Heart left ventricle (tissue), 16 donors: Measurements from ENCODE around the gene KANSL1. TPM values are rescaled to one million over a fixed set of nuclear protein-coding genes. Genes with fewer than 3 reads are reported as not detected.

Source experiments
- ATAC-seq, 4 donors: fragments of 200-7000 bp; cut with Tn5 transposase; one replicate each; pipeline ENCODE4 v1.9.1; 2020 to 2022; ENCODE audit warnings: moderate library complexity in 4 of 4, mild to moderate bottlenecking in 3 of 4, moderate number of reproducible peaks in 1 of 4
- DNase-seq, 5 donors: peaks; one replicate each; pipeline ENCODE4 v3.0.0-alpha.2; 2020
- H3K27ac ChIP-seq, 12 donors: fragments of 200-600 bp; sonication (generic) in 4 of 12; one replicate each; pipeline versions ENCODE4 v1.5.0 to v1.8.0; 2016 to 2022; ENCODE audit warnings: mild to moderate bottlenecking in 2 of 12
- H3K27me3 ChIP-seq, 9 donors: fragments of 200-600 bp; sonication (generic) in 2 of 9; one replicate each; pipeline versions ENCODE4 v1.5.1 to v1.8.0; 2016 to 2022; ENCODE audit warnings: mild to moderate bottlenecking in 3 of 9
- H3K36me3 ChIP-seq, 9 donors: fragments of 200-600 bp; sonication (generic) in 2 of 9; one replicate each; pipeline versions ENCODE4 v1.5.0 to v1.8.0; 2018 to 2022; ENCODE audit warnings: mild to moderate bottlenecking in 2 of 9
- H3K4me1 ChIP-seq, 12 donors: fragments of 200-600 bp; sonication (generic) in 4 of 12; one replicate each; pipeline versions ENCODE4 v1.5.0 to v1.8.0; 2016 to 2022; ENCODE audit warnings: mild to moderate bottlenecking in 3 of 12
- H3K4me3 ChIP-seq, 12 donors: fragments of 200-600 bp; sonication (generic) in 4 of 12; one replicate each; pipeline versions ENCODE4 v1.5.0 to v1.8.0; 2017 to 2022; ENCODE audit warnings: mild to moderate bottlenecking in 9 of 12, moderate library complexity in 4 of 12
- H3K9me3 ChIP-seq, 12 donors: fragments of 200-600 bp; sonication (generic) in 4 of 12; one replicate each; pipeline versions ENCODE4 v1.5.0 to v1.8.0; 2016 to 2022; ENCODE audit warnings: mild to moderate bottlenecking in 1 of 12
- POLR2A ChIP-seq, 2 donors: fragments of 450-650 bp; IDR thresholded peaks; one replicate each; pipeline ENCODE4 v1.6.1; 2017; ENCODE audit warnings: antibody characterized with exemption in 2 of 2, mild to moderate bottlenecking in 2 of 2, moderate library complexity in 2 of 2
- WGBS, 4 donors: extraction: QIAGEN DNeasy Blood & Tissue Kit in 2 of 4; methylation state at CpG; one replicate each; pipeline versions ENCODE4 v1.1.5 to v1.1.7; 2013 to 2018; 5-methylcytosine and 5-hydroxymethylcytosine counted together
- intact Hi-C, 10 donors: fragments of 100-400 bp; cut with DNase I; formaldehyde crosslinking; loops; one replicate each; pipeline versions ENCODE4 v1.11.1 to v1.14.2; 2022
- polyA plus RNA-seq, 2 donors: library from polyadenylated mRNA; stranded (reverse); fragments of 200-250 nt; gene quantifications; one replicate each; pipeline ENCODE4 v1.2.3, GENCODE V29; 2013
- total RNA-seq, 9 donors: library from RNA; depleted of rRNA in 2 of 9; stranded (reverse); fragments of >200 nt in 2 of 9; fragmentation: NEBNext Ultra II Directional in 3 of 9; extraction: Animal tissue kit (Norgen Biotek cat#: 25700) in 3 of 9; gene quantifications; one replicate each; pipeline versions ENCODE4 v1.1.0 to v1.2.4, GENCODE V29; 2016 to 2023
- TF ChIP-seq, protein P1 (sequence below), 12 donors: fragments of 200-600 bp; sonication (generic) in 4 of 12; IDR thresholded peaks; one replicate each; pipeline versions ENCODE4 v1.5.0 to v1.8.0; 2018 to 2022; ENCODE audit warnings: antibody characterized with exemption in 12 of 12, mild to moderate bottlenecking in 5 of 12
- donor health status: ischemic (EF 13 %, LVEDD 7.1; RV severe dilation, severe dysfunction).
- donor health status: healthy with polysubstance abuse.
- donor health status: DM: no; HTN: yes; CAD: no.
- donor health status: DM: no; HTN: no; CAD: no.
- donor health status: ischemic (EF 25% LVEDD 6.9; RV normal size, moderate dysfunction).
- donor health status: ischemic (EF 25% LVEDD 5.7; RV mildly dilated, moderate dysfunction).
- donor health status: healthy.
- donor health status: DM: yes; HTN: yes; CAD: no.
- donor health status: ischemic (EF 35%, LVEDD 5.7; RV mildly dilated, moderate dysfunction).
- donor health status: nonischemic (EF 11% LVEDD 7.7; RV severe dilation, severe dysfunction).
- donor health status: DM: yes; HTN: yes; CAD: no.
- donor health status: PGD.
- donor health status: ischemic (EF 29% LVEDD 5.4; RV normal size, mild dysfunction).
- donor health status: nonischemic (EF 23%, LVEDD 6.1; RV moderate dilation, normal function).

Gene KANSL1
- total and polyA plus RNA-seq, 11 donors = 13.7 to 57.2 (median 28.9) TPM

DNA sequence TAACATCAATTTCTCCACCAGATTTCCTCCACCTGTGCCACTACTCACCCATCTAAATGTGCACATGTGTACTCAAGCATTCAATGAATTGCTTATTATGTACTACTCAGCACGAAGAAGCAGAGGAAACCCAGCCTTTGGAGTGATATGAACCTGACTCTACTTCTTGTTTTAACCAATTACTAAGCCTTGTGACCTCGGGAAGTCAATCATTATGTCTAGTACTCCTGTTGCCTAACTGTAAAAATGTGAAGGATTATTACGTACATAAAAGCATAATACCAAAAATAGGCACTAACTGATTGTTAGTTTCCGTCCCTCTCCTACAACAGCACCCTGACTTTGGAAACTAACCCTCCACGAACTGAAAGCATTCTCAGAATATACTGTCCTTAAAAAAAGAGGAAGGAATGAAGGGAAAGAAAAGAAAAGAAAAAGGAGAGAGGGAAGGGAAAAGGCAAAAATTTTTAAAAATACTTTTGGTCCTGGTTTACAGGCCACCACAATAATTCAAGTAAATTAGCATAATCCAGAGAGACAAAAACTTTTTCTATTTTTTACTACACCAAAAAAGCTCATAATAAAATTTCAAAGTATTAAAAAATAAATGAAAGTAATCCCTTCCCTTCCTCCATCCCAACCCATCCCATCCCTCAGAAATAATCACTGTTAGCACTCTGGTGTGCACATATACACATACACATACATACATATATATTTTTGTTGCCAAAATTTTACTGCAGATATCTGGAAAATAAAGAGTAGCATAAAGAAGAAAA is 53.6 kb downstream of the KANSL1 start:
- DNase-seq (no peak), ATAC-seq (peak in 1 of 4 donors; percentile 25)
- H3K4me3 ChIP-seq = no peak overlapping the region
- H3K27me3 ChIP-seq = no peaks in the 10 kb centered on the region
- H3K36me3 ChIP-seq = no peaks in the 10 kb centered on the region
- peak overlapping the region in 1 of 12 donors; percentile 33 for H3K27ac ChIP-seq
- TF ChIP-seq, protein P1, sequence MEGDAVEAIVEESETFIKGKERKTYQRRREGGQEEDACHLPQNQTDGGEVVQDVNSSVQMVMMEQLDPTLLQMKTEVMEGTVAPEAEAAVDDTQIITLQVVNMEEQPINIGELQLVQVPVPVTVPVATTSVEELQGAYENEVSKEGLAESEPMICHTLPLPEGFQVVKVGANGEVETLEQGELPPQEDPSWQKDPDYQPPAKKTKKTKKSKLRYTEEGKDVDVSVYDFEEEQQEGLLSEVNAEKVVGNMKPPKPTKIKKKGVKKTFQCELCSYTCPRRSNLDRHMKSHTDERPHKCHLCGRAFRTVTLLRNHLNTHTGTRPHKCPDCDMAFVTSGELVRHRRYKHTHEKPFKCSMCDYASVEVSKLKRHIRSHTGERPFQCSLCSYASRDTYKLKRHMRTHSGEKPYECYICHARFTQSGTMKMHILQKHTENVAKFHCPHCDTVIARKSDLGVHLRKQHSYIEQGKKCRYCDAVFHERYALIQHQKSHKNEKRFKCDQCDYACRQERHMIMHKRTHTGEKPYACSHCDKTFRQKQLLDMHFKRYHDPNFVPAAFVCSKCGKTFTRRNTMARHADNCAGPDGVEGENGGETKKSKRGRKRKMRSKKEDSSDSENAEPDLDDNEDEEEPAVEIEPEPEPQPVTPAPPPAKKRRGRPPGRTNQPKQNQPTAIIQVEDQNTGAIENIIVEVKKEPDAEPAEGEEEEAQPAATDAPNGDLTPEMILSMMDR (IDR thresholded peaks at IDR 0.05) = no peak
- TF ChIP-seq POLR2A (IDR thresholded peaks at IDR 0.05) = no peak
- H3K4me1 ChIP-seq = peaks cover 3 to 96% (median 78%) of the 10 kb centered on the region in 12 donors
- WGBS, 4 donors = 31 to 44% (median 35%) methylated on average over 5 of the region's 5 CpGs
- no peaks in the 10 kb centered on the region for H3K9me3 ChIP-seq
- intact Hi-C loops = loop anchor here in 2 of 10 donors (2.0 to 10.0 kb wide), 2 partner anchors 15 to 155 kb away; partner anchors contain the start of gene LRRC37A (in 1 of the 2)

DNA sequence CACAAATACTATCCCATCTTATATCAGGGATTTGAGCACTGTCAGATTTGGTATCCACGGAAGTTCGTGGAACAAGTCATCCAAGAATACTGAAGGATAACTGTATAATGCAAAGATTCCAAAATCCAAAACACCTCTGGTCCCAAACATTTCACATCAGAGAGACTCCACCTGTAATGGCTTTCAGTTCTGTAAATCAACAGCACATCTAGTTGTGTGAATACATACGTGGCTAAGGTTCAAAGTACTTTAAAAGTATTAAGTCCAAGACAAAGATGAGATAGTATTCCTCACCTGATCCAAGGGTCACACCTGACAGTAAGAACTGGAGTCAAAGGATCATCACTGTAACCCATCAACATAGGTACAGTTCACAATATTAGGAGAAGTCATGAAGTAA is 54.8 kb downstream of the KANSL1 start:
- WGBS, 4 donors = 53 to 69% (median 62%) methylated on average over 3 of the region's 3 CpGs

DNA sequence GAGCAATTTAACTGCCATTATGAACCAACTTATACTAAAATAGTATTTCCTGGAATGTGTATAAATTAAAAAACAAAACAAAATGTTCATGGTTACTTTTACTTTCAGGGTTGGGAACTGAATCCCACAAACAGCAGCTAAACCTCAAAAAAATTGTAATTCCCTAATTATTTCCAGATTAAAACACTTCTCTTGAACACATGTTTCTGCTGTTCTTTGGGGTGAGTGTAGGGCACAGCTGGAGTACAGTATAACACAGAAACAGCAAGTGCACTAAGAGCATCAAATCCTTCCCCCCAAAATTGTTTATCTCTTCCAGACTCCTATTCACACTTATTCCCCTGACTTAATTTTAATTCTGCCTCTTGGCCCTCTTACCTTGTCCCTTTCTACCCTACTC is 56.4 kb downstream of the KANSL1 start:
- no peaks in the 10 kb centered on the region for H3K27me3 ChIP-seq
- H3K36me3 ChIP-seq = no peaks in the 10 kb centered on the region
- TF ChIP-seq, protein P1 (IDR thresholded peaks at IDR 0.05) = no peak
- no peak for TF ChIP-seq POLR2A (IDR thresholded peaks at IDR 0.05)
- ATAC-seq = no peak
- intact Hi-C loops = loop anchor here in 1 of 10 donors (10.0 kb wide), 1 partner anchor 158 kb away; the partner anchor contains the start of gene LRRC37A
- peak overlapping the region in 1 of 12 donors; percentile 3 for H3K27ac ChIP-seq
- peaks cover 3 to 84% (median 70%) of the 10 kb centered on the region in 12 donors for H3K4me1 ChIP-seq
- no peaks in the 10 kb centered on the region for H3K9me3 ChIP-seq
- H3K4me3 ChIP-seq = no peak overlapping the region
- no peak for DNase-seq

More for the DNA sequence above, 54.8 kb downstream of the KANSL1 start:
- intact Hi-C loops = loop anchor here in 1 of 10 donors (10.0 kb wide), 1 partner anchor 156 kb away; the partner anchor contains the start of gene LRRC37A
- Histone ChIP-seq H3K27me3 (no peaks in the 10 kb centered on the region), H3K27ac (no peak overlapping the region), H3K4me1 (peaks cover 3 to 91% (median 72%) of the 10 kb centered on the region in 12 donors), H3K9me3 (no peaks in the 10 kb centered on the region), H3K36me3 (no peaks in the 10 kb centered on the region), H3K4me3 (no peak overlapping the region)
- DNase-seq (no peak), ATAC-seq (no peak)
- TF ChIP-seq, protein P1 (IDR thresholded peaks at IDR 0.05) = no peak
- no peak for TF ChIP-seq POLR2A (IDR thresholded peaks at IDR 0.05)

DNA sequence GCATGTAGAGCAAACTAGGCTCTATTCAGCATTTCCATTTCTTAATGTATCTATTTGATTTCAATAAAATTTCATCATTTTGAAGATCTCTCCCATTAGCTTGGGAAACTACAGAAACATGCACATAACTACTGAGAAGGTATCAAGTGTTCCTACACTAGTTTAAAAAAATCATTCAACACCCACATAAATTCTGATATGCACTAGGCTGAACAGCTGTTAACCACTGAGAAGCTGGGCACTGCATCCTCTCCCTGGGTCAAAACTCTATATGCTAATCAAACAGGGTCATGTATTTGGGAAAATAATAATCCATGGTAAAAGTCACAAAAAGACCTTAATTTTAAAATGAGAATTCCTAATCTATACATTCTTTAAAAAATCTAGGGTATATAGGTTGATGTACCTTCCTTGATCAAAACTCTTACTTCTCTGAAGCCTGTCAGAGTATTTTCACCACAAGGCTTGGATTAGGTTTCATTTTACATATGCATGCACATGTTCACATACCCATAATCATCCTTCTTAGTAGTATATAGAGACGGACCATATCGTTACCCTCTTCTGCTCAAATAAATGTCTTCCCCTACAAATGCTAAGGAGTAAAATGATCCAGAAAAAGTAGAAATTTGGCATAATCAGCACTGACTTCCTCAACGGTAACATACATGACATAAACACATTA is 57.2 kb downstream of the KANSL1 start:
- Histone ChIP-seq H3K9me3 (no peaks in the 10 kb centered on the region), H3K4me3 (no peak overlapping the region), H3K27me3 (no peaks in the 10 kb centered on the region), H3K36me3 (no peaks in the 10 kb centered on the region), H3K27ac (peak overlapping the region in 1 of 12 donors; percentile 3), H3K4me1 (peaks cover 3 to 84% (median 71%) of the 10 kb centered on the region in 12 donors)
- intact Hi-C loops = loop anchor here in 1 of 10 donors (10.0 kb wide), 1 partner anchor 159 kb away; the partner anchor contains the start of gene LRRC37A
- TF ChIP-seq POLR2A (IDR thresholded peaks at IDR 0.05) = no peak
- WGBS, 4 donors = 60 to 73% (median 65%) methylated on average over 3 of the region's 3 CpGs
- DNase-seq (no peak), ATAC-seq (no peak)
